IPS DF 4.7 (cell line): ENCODE results near the gene GOLGA1.
"Not testable (repeated sequence)": the region's sequence is repeated elsewhere in the genome, so short reads cannot be mapped to it uniquely, and the experiment has no call there.

Experiments used
- DNase-seq: peaks from one replicate; pipeline ENCODE4 v3.0.0-alpha.2; 2013; ENCODE audit warnings: low spot score; ENCODE audit errors: extremely low read depth

Gene GOLGA1

DNA sequence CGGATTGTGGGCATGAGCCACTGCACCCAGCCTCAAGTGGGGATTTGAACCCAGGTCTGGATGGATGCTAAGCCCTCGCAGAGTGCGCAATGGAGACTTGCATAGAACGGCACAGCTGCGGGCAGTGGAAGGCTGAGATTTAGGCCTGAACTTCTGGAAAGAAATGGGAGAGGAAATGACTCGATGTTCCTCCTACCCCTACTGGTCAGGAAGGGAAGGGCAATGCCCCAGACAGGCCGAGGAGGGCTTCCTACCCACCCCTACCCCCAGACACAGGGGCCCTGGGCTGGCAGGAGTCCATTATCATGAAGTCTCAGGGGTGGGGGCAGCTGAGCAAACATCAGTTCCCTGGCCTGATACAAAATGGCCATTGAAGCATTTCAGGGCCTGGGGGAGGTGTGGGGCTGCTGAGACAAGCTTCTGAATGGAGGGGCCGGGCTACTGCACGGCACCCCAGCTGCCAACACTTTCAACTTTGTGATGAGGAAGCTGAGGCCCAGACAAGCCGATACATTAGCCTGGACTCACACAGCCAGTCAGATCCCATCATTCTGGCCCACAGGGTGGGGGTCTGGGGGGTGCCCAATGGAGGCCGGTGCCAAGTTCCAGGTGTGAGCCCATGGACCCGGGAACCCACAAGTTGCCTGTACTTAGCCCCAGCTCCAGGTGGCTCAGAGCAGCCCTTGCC, 101.1 kb downstream of the GOLGA1 start:
- DNase-seq, result no peak

DNA sequence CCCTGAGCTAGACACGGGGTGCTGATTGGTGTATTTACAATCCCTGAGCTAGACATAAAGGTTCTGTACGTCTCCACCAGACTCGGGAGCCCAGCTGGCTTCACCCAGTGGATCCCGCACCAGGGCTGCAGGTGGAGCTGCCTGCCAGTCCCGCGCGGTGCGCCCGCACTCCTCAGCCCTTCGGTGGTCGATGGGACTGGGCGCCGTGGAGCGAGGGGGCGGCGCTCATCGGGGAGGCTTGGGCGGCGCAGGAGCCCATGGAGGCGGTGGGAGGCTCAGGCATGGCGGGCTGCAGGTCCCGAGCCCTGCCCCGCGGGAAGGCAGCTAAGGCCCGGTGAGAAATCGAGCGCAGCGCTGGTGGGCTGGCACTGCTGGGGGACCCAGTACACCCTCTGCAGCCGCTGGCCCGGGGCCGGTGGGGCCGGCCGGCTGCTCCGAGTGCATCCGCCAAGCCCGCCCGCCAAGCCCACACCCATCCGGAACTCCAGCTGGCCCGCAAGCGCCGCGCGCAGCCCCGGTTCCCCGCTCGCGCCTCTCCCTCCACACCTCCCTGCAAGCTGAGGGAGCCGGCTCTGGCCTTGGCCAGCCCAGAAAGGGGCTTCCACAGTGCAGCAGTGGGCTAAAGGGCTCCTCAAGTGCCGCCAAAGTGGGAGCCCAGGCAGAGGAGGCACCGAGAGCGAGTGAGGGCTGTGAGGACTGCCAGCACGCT, 102.2 kb downstream of the GOLGA1 start:
- not testable (repeated sequence) for DNase-seq

DNA sequence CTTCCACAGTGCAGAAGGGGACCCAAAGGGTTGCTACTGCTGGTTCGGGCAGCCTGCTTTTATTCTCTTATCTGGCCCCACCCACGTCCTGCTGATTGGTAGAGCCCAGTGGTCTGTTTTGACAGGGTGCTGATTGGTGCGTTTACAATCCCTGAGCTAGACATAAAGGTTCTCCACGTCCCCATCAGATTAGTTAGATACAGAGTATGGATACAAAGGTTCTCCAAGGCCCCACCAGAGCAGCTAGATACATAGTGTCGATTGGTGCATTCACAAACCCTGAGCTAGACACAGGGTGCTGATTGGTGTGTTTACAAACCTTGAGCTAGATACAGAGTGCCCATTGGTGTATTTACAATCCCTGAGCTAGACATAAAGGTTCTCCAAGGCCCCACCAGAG, 102.8 kb downstream of the GOLGA1 start:
- not testable (repeated sequence) for DNase-seq

DNA sequence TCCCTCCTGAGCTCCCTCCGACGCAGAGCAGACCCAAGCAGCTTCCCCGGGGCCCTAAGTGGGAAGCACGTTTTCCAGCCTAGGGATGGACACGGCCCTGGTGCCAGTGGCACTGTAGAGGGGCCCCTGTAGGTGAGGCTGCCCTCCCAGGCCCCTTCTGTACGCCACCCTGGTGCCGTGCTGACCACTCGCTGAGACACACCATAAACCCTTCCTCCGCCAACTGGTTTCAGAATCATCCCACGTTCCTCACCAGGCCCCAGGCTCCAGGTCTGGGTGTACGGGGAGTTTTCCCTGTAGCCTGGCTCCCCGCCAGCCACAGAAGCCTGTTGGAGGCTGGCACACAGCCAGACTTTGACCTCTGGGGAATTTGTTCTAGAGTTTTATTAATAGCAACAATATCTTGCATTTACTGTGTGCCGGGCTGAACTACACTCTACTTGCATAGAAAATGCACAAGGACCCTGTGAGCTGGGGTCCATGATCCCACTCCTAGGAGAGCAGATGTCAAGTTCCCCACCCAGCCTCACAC, 105.8 kb downstream of the GOLGA1 start:
- no peak for DNase-seq

DNA sequence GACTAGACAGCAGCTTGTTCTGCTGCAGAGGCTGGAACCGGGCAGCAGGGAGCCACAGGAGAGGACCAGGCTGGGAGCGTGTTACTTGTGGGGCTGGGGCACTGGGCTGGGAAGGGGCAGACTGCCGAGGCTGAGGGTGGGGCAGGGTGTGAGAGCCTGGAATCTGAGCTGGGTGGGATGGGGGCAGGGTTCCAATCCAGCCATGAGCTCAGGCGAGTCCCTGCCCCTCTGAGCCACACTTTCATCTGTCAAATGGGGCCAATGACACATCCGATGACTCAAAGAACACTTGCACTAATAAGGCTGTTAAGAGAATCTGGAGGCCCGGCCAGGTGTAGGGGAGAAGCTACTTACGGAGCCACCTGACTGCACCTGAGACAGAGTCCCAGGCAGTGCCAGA, 106.3 kb downstream of the GOLGA1 start:
- no peak for DNase-seq

DNA sequence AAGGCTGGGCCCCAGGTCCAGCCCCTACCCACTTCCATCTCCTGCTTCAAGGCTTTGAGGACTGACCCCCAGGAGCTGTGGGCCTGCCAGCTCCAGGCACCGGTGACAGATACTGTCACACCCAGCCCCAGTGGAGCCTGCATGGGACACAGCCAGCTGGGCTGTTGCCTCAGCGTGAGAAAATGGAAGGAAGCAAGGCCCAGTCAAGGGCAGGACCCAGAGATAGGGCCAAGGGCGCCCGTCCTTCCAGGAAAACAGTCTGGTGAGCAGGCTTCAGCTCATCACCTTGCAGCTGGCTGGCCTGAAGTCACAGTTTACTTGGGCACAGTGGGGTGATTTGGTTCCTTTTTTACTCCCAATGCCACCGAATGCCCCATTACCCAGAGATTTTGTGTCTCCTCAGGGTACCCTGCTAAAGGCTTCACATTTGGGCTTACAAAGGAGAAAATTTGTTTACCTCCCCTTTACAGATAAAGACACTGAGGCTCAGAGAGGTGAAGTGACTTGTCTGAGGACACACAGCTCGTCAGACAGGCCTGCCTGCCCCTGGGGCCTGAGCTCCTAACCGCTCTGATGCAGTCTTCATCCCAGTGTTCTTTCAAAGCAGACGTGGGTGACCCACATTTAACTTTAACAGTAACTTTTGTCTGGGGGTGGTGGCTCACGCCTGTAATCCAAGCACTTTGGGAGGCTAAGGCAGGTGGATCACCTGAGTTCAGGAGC, 109.1 kb downstream of the GOLGA1 start:
- DNase-seq, result no peak

DNA sequence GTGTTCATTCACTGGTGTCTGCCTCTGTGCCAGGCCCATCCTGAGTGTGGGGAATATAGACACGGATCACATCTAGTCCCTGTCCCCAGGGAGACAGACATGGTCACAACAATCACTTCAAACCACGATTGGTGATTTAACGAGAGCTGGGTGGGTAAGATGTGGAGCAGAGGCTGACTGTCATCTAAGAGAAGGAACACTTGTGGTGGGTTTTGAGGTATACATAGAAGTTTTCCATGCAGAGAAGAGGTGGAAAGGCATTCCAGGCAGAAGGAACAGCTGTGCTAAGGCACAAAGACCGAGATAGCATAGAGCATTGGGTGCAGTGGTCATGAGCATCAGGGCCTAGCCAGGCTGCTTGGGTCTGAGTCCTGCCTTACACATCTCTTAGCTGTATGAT, 110.3 kb downstream of the GOLGA1 start:
- DNase-seq, result no peak

DNA sequence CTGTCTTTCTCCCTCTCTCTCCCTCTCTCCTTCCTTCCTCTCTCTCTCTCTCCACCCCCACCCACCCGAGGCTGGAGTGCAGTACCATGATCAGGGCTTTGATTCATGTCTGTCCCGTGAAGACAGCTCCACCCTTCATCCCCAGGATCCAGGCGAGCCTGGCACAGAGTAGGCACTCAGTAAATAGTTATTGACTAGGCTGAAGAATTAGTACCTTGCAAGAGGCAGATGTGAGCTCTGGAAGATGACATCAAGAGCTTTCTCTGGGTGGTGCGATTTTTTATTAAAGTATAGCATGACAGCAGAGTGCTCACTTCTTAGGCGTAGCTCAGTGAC, 111.6 kb downstream of the GOLGA1 start:
- no peak for DNase-seq

DNA sequence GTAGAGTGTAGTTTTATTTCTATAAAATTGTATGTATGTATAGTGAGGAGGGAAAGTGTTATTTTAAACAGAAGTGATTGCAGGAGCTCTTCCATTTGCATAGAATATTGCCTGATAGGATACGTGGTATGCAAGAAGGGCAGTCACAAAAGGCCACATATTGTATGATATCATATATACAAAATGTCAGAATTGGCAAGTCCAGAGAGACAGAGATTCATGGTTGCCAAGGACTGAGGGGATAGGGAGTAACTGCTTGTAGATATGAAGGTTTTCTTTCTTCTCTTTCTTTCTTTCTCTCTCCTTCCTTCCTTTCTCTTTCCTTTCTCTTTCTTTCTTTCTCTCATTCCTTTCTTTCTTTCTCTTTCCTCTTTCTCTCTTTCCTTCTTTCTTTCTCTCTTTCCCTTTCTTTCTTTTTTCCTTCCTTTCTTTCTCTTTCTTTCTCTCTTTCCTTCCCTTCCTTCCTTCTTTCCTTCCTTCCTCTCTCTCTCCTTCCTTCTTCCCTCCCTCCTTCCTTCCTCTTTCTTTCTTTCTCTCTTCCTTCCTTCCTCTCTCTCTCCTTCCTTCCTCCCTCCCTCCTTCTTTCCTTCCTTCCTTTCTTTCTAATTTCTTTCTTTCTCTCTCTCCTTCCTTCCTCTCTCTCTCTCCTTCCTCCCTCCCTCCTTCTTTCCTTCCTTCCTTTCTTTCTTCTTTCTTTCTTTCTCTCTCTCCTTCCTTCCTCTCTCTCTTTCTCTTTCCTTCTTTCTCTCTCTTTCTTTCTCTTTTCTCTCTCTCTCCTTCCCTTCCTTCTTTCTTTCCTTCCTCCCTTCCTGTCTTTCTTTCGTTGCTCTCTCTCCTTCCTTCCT, 112.2 kb downstream of the GOLGA1 start:
- no peak for DNase-seq
